Vagina (tissue), 2 donors: ENCODE measurements around the gene PARPBP. TPM values are rescaled to one million over a fixed set of nuclear protein-coding genes. Genes with fewer than 3 reads are reported as not detected.
A peak's percentile ranks its signal among the peaks of the same experiment; 100 is the strongest.
"Not testable (repeated sequence)": the region's sequence is repeated elsewhere in the genome, so short reads cannot be mapped to it uniquely, and the experiment has no call there.

Experiments
- DNase-seq, 2 donors: peaks; one replicate each; pipeline ENCODE4 v3.0.0-alpha.2; 2017; ENCODE audit errors: extremely low spot score in 2 of 2
- H3K27ac ChIP-seq: fragments of 200-600 bp; sonication (generic); one replicate; pipeline ENCODE4 v1.5.1; 2019
- H3K27me3 ChIP-seq: fragments of 200-600 bp; sonication (generic); one replicate; pipeline ENCODE4 v1.5.1; 2019
- H3K36me3 ChIP-seq, 2 donors: fragments of 200-600 bp; sonication (generic); one replicate each; pipeline ENCODE4 v1.5.1; 2017 to 2019
- H3K4me1 ChIP-seq: fragments of 200-600 bp; sonication (generic); one replicate; pipeline ENCODE4 v1.5.1; 2019
- H3K4me3 ChIP-seq, 2 donors: fragments of 200-600 bp; sonication (generic); 1 replicate in 1 of 2; 2 replicates in 1 of 2; pipeline ENCODE4 v1.5.1; 2016 to 2019
- H3K9me3 ChIP-seq: fragments of 200-600 bp; sonication (generic); one replicate; pipeline ENCODE4 v1.5.1; 2019
- CTCF ChIP-seq, 3 experiments: fragments of 450-650 bp in 2 of 3; fragments of 200-600 bp in 1 of 3; sonication (generic) in 1 of 3; IDR thresholded peaks; one replicate each; pipeline ENCODE4 v1.5.1; 2017 to 2019; ENCODE audit warnings: antibody characterized with exemption in 3 of 3, mild to moderate bottlenecking in 2 of 3, moderate library complexity in 2 of 3
- POLR2A ChIP-seq, 2 donors: fragments of 450-650 bp; IDR thresholded peaks; one replicate each; pipeline ENCODE4 v1.6.1; 2017; ENCODE audit warnings: antibody characterized with exemption in 2 of 2, mild to moderate bottlenecking in 2 of 2, moderate library complexity in 2 of 2
- POLR2AphosphoS5 ChIP-seq, 2 donors: sonication (generic); formaldehyde crosslinking; IDR thresholded peaks; one replicate each; pipeline ENCODE4 v1.9.0; 2017; ENCODE audit warnings: antibody characterized with exemption in 2 of 2, mild to moderate bottlenecking in 2 of 2, low read depth in 1 of 2; ENCODE audit not compliant: insufficient read depth in 1 of 2
- intact Hi-C: fragments of 100-400 bp; cut with DNase I; formaldehyde crosslinking; loops from one replicate; pipeline ENCODE4 v1.15.1; 2023
- total RNA-seq: library from RNA; depleted of rRNA; stranded (reverse); fragments of >200 nt; gene quantifications from one replicate; pipeline ENCODE4 v1.2.3, GENCODE V29; 2016

The PARPBP gene
- total RNA-seq, 1 donor from 2014 or later, result 3.7 TPM

- Histone ChIP-seq H3K27me3 (no peaks in the 10 kb centered on the region), H3K9me3 (no peaks in the 10 kb centered on the region), H3K4me1 (peaks cover 20% of the 10 kb centered on the region), H3K4me3 (no peak overlapping the region), H3K27ac (no peak overlapping the region), H3K36me3 (peaks cover 0 to 13% of the 10 kb centered on the region in 2 donors)
- DNase-seq, result no peak
- TF ChIP-seq CTCF (IDR thresholded peaks at IDR 0.05) (no peak), POLR2A (IDR thresholded peaks at IDR 0.05) (no peak), POLR2AphosphoS5 (IDR thresholded peaks at IDR 0.05; ENCODE audit: insufficient read depth in 1 of 2, low read depth in 1 of 2) (no peak)
- intact Hi-C loops, result no loop called here
These were observed 3.6 kb upstream of the PARPBP start for GRCh38 chr12:102116392-102116791.

- TF ChIP-seq CTCF (IDR thresholded peaks at IDR 0.05) (no peak), POLR2A (IDR thresholded peaks at IDR 0.05) (no peak), POLR2AphosphoS5 (IDR thresholded peaks at IDR 0.05; ENCODE audit: insufficient read depth in 1 of 2, low read depth in 1 of 2) (no peak)
- H3K9me3 ChIP-seq, result no peaks in the 10 kb centered on the region
- H3K4me3 ChIP-seq, result peak overlapping the region; percentile 73 to 84
- peaks cover 0 to 13% of the 10 kb centered on the region in 2 donors for H3K36me3 ChIP-seq
- peaks cover 20% of the 10 kb centered on the region for H3K4me1 ChIP-seq
- no peaks in the 10 kb centered on the region for H3K27me3 ChIP-seq
- intact Hi-C loops, result no loop called here
- no peak overlapping the region for H3K27ac ChIP-seq
- no peak for DNase-seq
These were observed 1.1 kb upstream of the PARPBP start for GRCh38 chr12:102118874-102119273.

- Histone ChIP-seq H3K27me3 (no peaks in the 10 kb centered on the region), H3K27ac (peak overlapping the region; percentile 89), H3K4me1 (peaks cover 20% of the 10 kb centered on the region), H3K4me3 (peak overlapping the region; percentile 73 to 84), H3K9me3 (no peaks in the 10 kb centered on the region), H3K36me3 (peaks cover 0 to 13% of the 10 kb centered on the region in 2 donors)
- TF ChIP-seq POLR2A (IDR thresholded peaks at IDR 0.05) (no peak), CTCF (IDR thresholded peaks at IDR 0.05) (no peak), POLR2AphosphoS5 (IDR thresholded peaks at IDR 0.05; ENCODE audit: insufficient read depth in 1 of 2, low read depth in 1 of 2) (no peak)
- no peak for DNase-seq
- intact Hi-C loops, result no loop called here
These were observed 536 bp downstream of the PARPBP start for GRCh38 chr12:102120564-102120873.

- intact Hi-C loops, result no loop called here
- Histone ChIP-seq H3K36me3 (peaks cover 0 to 10% of the 10 kb centered on the region in 2 donors), H3K27me3 (no peaks in the 10 kb centered on the region), H3K9me3 (no peaks in the 10 kb centered on the region), H3K27ac (no peak overlapping the region), H3K4me1 (peaks cover 20% of the 10 kb centered on the region), H3K4me3 (peak overlapping the region; percentile 73 to 84)
- DNase-seq, result no peak
- TF ChIP-seq POLR2A (IDR thresholded peaks at IDR 0.05) (no peak), POLR2AphosphoS5 (IDR thresholded peaks at IDR 0.05; ENCODE audit: insufficient read depth in 1 of 2, low read depth in 1 of 2) (no peak), CTCF (IDR thresholded peaks at IDR 0.05) (no peak)
These were observed 903 bp downstream of the PARPBP start for GRCh38 chr12:102120886-102121285.

GRCh38 chr12:102121328-102121727, 1.3 kb downstream of the PARPBP start:
- H3K36me3 ChIP-seq, DNase-seq, intact Hi-C loops, H3K27me3 ChIP-seq, H3K27ac ChIP-seq, H3K9me3 ChIP-seq, H3K4me3 ChIP-seq: not testable (repeated sequence)
- H3K4me1 ChIP-seq, result peaks cover 20% of the 10 kb centered on the region

GRCh38 chr12:102130720-102131119, 10.7 kb downstream of the PARPBP start:
- H3K27me3 ChIP-seq, H3K36me3 ChIP-seq, H3K9me3 ChIP-seq, intact Hi-C loops, H3K27ac ChIP-seq, H3K4me3 ChIP-seq, H3K4me1 ChIP-seq, DNase-seq: not testable (repeated sequence)

- H3K27ac ChIP-seq, H3K4me1 ChIP-seq, intact Hi-C loops, H3K36me3 ChIP-seq, H3K4me3 ChIP-seq, DNase-seq, H3K27me3 ChIP-seq, H3K9me3 ChIP-seq: not testable (repeated sequence)
These were observed 11.5 kb downstream of the PARPBP start for GRCh38 chr12:102131442-102131841.

GRCh38 chr12:102137619-102138018, 17.6 kb downstream of the PARPBP start:
- H3K4me1 ChIP-seq, H3K27me3 ChIP-seq, H3K27ac ChIP-seq, H3K4me3 ChIP-seq, intact Hi-C loops, H3K9me3 ChIP-seq, H3K36me3 ChIP-seq, DNase-seq: not testable (repeated sequence)

GRCh38 chr12:102142866-102143373, 22.9 kb downstream of the PARPBP start:
- H3K27ac ChIP-seq, DNase-seq, H3K36me3 ChIP-seq, H3K27me3 ChIP-seq, H3K9me3 ChIP-seq, intact Hi-C loops, H3K4me1 ChIP-seq, H3K4me3 ChIP-seq: not testable (repeated sequence)
